ENCODE data around the gene SLC7A7.

DNA sequence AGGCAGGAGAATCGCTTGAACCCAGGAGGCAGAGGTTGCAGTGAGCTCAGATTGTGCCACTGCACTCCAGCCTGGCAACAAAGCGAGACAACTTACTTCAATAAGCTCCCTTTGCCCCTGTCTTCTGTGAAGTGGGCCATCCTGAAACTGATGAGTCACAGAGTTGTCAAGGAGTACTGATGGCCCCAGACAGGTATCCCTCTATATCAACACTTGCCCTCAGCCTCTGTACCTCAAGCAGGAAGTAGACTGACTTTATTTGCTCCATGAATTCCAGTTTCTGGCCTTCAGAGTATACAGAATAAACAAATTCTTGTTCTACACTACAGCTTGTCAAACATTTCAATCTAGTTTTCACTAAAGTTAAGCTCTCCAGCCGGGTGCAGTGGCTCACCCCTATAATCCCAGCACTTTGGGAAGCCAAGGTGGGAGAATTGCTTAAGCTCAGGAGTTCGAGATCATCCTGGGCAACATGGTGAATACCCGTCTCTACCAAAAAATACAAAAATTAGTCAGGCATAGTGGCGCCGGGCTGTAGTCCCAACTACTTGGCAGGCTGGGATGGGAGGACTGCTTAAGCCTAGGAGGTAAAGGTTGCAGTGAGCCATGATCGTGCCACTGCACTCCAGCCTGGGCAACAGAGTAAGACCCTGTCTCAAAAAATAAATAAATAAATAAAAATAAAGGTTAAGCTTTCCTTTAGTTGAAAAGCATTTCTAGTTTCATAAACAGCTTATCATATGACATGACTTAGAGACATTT lies 39.9 kb upstream of the SLC7A7 start:
- TF ChIP-seq, protein P1, sequence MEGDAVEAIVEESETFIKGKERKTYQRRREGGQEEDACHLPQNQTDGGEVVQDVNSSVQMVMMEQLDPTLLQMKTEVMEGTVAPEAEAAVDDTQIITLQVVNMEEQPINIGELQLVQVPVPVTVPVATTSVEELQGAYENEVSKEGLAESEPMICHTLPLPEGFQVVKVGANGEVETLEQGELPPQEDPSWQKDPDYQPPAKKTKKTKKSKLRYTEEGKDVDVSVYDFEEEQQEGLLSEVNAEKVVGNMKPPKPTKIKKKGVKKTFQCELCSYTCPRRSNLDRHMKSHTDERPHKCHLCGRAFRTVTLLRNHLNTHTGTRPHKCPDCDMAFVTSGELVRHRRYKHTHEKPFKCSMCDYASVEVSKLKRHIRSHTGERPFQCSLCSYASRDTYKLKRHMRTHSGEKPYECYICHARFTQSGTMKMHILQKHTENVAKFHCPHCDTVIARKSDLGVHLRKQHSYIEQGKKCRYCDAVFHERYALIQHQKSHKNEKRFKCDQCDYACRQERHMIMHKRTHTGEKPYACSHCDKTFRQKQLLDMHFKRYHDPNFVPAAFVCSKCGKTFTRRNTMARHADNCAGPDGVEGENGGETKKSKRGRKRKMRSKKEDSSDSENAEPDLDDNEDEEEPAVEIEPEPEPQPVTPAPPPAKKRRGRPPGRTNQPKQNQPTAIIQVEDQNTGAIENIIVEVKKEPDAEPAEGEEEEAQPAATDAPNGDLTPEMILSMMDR (IDR thresholded peaks at IDR 0.05): no peak
- TF ChIP-seq EP300 (IDR thresholded peaks at IDR 0.05; ENCODE audit: low read depth) (no peak), POLR2A (IDR thresholded peaks at IDR 0.05) (no peak), POLR2AphosphoS5 (IDR thresholded peaks at IDR 0.05) (no peak)
